Left hindlimb (tissue), 1 donor: Measurements from ENCODE around the gene DIO3.
"Not testable (repeated sequence)": the region's sequence is repeated elsewhere in the genome, so short reads cannot be mapped to it uniquely, and the experiment has no call there.

Experiments
- DNase-seq: peaks from one replicate; pipeline ENCODE4 v3.0.0-alpha.2; 2018

DIO3 gene

GRCh38 chr14:101543814-101544213 is 17.5 kb upstream of the DIO3 start:
- DNase-seq = no peak

GRCh38 chr14:101544550-101544949 is 16.7 kb upstream of the DIO3 start:
- DNase-seq = no peak

GRCh38 chr14:101546706-101547105 is 14.6 kb upstream of the DIO3 start:
- no peak for DNase-seq

GRCh38 chr14:101547107-101547738 is 14.1 kb upstream of the DIO3 start:
- DNase-seq = no peak

GRCh38 chr14:101547961-101548669 is 13.2 kb upstream of the DIO3 start:
- no peak for DNase-seq

GRCh38 chr14:101548710-101549109 is 12.6 kb upstream of the DIO3 start:
- no peak for DNase-seq

GRCh38 chr14:101549154-101549553 is 12.1 kb upstream of the DIO3 start:
- no peak for DNase-seq

GRCh38 chr14:101550202-101550912 is 10.9 kb upstream of the DIO3 start:
- not testable (repeated sequence) for DNase-seq

- DNase-seq = no peak
Measured at GRCh38 chr14:101551729-101552595, 9.3 kb upstream of the DIO3 start.

- no peak for DNase-seq
Measured at GRCh38 chr14:101552786-101553231, 8.5 kb upstream of the DIO3 start.

- DNase-seq = no peak
Measured at GRCh38 chr14:101553393-101553792, 7.9 kb upstream of the DIO3 start.

- DNase-seq = no peak
Measured at GRCh38 chr14:101553931-101554330, 7.4 kb upstream of the DIO3 start.

- DNase-seq = no peak
Measured at GRCh38 chr14:101554991-101555668, 6.2 kb upstream of the DIO3 start.

- not testable (repeated sequence) for DNase-seq
Measured at GRCh38 chr14:101555669-101556043, 5.6 kb upstream of the DIO3 start.

GRCh38 chr14:101556131-101556530 is 5.2 kb upstream of the DIO3 start:
- DNase-seq = no peak

GRCh38 chr14:101556566-101557320 is 4.6 kb upstream of the DIO3 start:
- no peak for DNase-seq

- DNase-seq = no peak
Measured at GRCh38 chr14:101557321-101557695, 4.0 kb upstream of the DIO3 start.

GRCh38 chr14:101557811-101558738 is 3.2 kb upstream of the DIO3 start:
- DNase-seq = no peak

GRCh38 chr14:101558739-101559240 is 2.5 kb upstream of the DIO3 start:
- no peak for DNase-seq

GRCh38 chr14:101559250-101559623 is 2.1 kb upstream of the DIO3 start:
- no peak for DNase-seq
